22Rv1 (cell line): ENCODE data around the gene PHYH.

ENCODE experiments used
- H3K27ac ChIP-seq: fragments of 450-650 bp; 2 replicates; pipeline ENCODE4 v1.5.1; 2017
- CTCF ChIP-seq: fragments of 450-650 bp; IDR thresholded peaks from 2 replicates; pipeline ENCODE4 v1.5.1; 2017; ENCODE audit warnings: mild to moderate bottlenecking
- ZFX ChIP-seq: fragments of 450-650 bp; IDR thresholded peaks from 2 replicates; pipeline ENCODE4 v1.6.1; 2017; ENCODE audit warnings: antibody characterized with exemption, borderline replicate concordance

The PHYH gene

GRCh38 chr10:13299437-13300287, at the start of gene PHYH:
Gene PHYH, minus strand, starts transcription at chr10:13300064. Its CDS starts 22 bp downstream, at chr10:13300042.
- H3K27ac ChIP-seq = peak within 1 kb of the TSS; percentile 87
- TF ChIP-seq ZFX (no peak), CTCF (no peak)

- peak within 1 kb of the TSS; percentile 99 for H3K27ac ChIP-seq
- no peak; the same call in 1 of the 2 replicates for TF ChIP-seq CTCF
- TF ChIP-seq ZFX = no peak
These were observed 48.6 kb upstream of the PHYH start, which contains the start of gene SEPHS1 for GRCh38 chr10:13348216-13349017. Gene SEPHS1, minus strand, starts transcription at chr10:13348293. Its CDS starts 3,343 bp downstream, at chr10:13344950.

DNA sequence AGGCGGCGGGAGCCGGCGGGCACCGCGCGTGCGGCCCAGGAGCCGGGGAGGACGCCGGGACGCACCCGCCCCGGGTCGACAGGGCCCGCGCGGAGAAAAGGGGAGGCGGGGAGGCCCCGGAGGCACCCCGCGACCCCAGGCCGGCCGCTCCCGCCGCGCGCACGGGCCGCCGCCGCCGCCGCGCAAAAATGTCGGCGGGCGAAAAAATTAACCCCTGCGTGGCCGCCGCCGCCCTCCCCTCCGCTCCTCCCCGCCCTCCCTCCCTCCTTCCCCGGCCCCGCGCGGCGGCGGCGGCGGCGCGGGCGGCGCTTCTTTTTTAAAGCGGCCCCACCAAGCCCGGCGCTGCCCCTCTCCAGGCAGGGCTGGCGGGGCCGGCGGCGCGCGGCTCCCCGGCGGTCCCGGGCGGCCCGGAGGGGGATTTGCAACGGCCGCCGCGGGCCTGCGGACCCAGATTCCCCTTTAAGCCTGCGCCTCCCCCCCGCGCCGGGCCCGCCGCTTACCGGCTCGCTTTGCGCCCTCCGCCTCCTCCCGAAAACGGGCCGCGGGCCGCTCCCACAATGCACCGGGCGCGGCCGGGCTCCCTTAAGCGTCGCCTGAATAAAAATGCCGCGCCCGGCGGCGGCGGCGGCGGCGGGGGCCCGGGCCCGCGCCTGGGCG, 47.8 kb upstream of the PHYH start:
- TF ChIP-seq ZFX (no peak), CTCF (no peak)
- H3K27ac ChIP-seq = peak overlapping the region; percentile 99

DNA sequence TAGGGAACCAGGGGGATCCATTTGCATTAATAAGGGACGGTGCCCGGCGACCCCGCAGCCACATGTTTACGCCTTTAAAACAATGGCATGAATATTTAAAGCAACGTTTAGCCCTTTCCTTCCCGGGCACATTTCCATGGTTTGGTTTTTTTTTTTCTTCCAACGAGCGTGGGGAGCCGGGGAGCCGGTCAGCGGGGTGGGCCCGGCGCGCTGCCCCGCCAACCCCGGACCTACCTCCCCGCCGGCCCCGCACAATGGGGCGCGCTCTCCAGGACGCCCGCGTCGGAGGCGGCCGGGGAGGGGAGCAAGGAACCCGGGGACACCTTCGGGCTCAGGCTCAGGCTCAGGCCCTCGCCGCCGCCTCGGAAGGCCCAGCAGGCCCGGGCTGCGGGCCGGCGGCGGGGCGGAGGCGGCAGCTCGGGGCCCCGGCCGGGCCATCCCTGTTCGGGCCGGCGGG, 47.2 kb upstream of the PHYH start:
- TF ChIP-seq ZFX = no peak
- TF ChIP-seq CTCF = no peak
- H3K27ac ChIP-seq = peak overlapping the region; percentile 99

DNA sequence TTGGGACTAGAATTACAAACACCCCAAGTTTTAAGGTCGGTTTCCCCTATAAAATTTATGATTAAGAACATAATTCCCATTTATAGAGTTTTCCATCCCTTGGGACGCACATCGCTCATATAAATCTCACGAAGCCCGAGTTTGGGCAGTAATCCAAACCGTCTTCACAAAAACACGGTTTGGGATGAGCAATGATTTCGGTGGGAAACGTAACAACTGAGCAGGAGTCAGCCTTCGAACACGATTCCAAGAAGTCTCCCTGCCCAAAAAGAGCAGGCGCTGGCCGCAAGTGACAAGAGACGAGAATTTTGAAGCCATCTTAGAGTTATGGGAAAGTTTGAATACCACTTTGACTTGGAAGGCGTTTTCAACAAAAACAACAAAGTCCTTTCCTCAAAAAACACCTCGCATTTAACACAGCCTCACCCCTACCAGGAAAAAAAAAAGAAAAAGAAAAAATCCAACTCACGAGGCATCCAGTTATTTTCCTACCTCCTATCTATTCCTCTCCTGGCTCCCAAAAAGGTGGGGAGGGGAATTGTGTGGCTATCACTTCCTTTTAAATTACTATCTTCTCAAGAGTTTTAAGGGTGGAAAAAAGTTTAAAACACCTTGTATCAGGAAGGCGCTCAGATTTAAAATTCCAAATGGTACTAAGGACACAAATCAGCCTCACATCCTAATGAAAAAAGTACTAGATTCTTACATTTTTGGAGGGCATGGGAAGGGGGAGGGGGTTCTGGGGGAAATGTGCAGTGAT, 46.6 kb upstream of the PHYH start:
- H3K27ac ChIP-seq = peak overlapping the region; percentile 99

More for the DNA sequence above, 46.6 kb upstream of the PHYH start:
- TF ChIP-seq ZFX (no peak), CTCF (no peak)
